ENCODE results near the gene C14orf119.
A peak's percentile ranks its signal among the peaks of the same experiment; 100 is the strongest.
"Not testable (repeated sequence)": the region's sequence is repeated elsewhere in the genome, so short reads cannot be mapped to it uniquely, and the experiment has no call there.

The C14orf119 gene

GRCh38 chr14:23107620-23108019 lies 12.3 kb downstream of the C14orf119 start:
- not testable (repeated sequence) for FAIRE-seq; DNase-seq (ENCODE audit: insufficient read length, low spot score)

GRCh38 chr14:23108169-23108568 lies 12.9 kb downstream of the C14orf119 start:
- DNase-seq (ENCODE audit: insufficient read length, low spot score); FAIRE-seq: not testable (repeated sequence)

- no peak for FAIRE-seq
Observed at GRCh38 chr14:23109769-23110168, 14.5 kb downstream of the C14orf119 start.

GRCh38 chr14:23110579-23111365 lies 15.5 kb downstream of the C14orf119 start:
- DNase-seq (ENCODE audit: insufficient read length, low spot score) (no peak), FAIRE-seq (no peak)

More at GRCh38 chr14:23109769-23110168, 14.5 kb downstream of the C14orf119 start:
- DNase-seq (ENCODE audit: insufficient read length, low spot score): no peak

- no peak for FAIRE-seq
- no peak for DNase-seq (ENCODE audit: insufficient read length, low spot score)
Observed at GRCh38 chr14:23112359-23113178, 17.3 kb downstream of the C14orf119 start.

GRCh38 chr14:23113431-23114119 lies 18.3 kb downstream of the C14orf119 start:
- FAIRE-seq: no peak
- DNase-seq (ENCODE audit: insufficient read length, low spot score): no peak

GRCh38 chr14:23114120-23114458 lies 18.8 kb downstream of the C14orf119 start:
- no peak for FAIRE-seq

GRCh38 chr14:23114669-23115038 lies 19.3 kb downstream of the C14orf119 start:
- DNase-seq (ENCODE audit: insufficient read length, low spot score) (no peak), FAIRE-seq (no peak)

More at GRCh38 chr14:23114120-23114458, 18.8 kb downstream of the C14orf119 start:
- no peak for DNase-seq (ENCODE audit: insufficient read length, low spot score)

- no peak for FAIRE-seq
- DNase-seq (ENCODE audit: insufficient read length, low spot score): peak; percentile 84
Observed at GRCh38 chr14:23115039-23115731, 19.9 kb downstream of the C14orf119 start.

- DNase-seq (ENCODE audit: insufficient read length, low spot score) (no peak), FAIRE-seq (no peak)
Observed at GRCh38 chr14:23115918-23116317, 20.6 kb downstream of the C14orf119 start.

- no peak for FAIRE-seq
Observed at GRCh38 chr14:23117371-23118020, 22.2 kb downstream of the C14orf119 start.

GRCh38 chr14:23118506-23119362 lies 23.4 kb downstream of the C14orf119 start, which contains the start of gene CEBPE:
Gene CEBPE (minus strand): TSS chr14:23119255. CDS start chr14:23119091, 164 bp downstream.
- no peak for FAIRE-seq
- DNase-seq (ENCODE audit: insufficient read length, low spot score): no peak

More at GRCh38 chr14:23117371-23118020, 22.2 kb downstream of the C14orf119 start:
- no peak for DNase-seq (ENCODE audit: insufficient read length, low spot score)

- no peak for DNase-seq (ENCODE audit: insufficient read length, low spot score)
Observed at GRCh38 chr14:23119363-23120327, 24.3 kb downstream of the C14orf119 start.

GRCh38 chr14:23120541-23121251 lies 25.4 kb downstream of the C14orf119 start:
- no peak for FAIRE-seq
- peak; percentile 80 for DNase-seq (ENCODE audit: insufficient read length, low spot score)

More at GRCh38 chr14:23119363-23120327, 24.3 kb downstream of the C14orf119 start:
- FAIRE-seq: no peak

GRCh38 chr14:23121361-23121771 lies 26.1 kb downstream of the C14orf119 start:
- DNase-seq (ENCODE audit: insufficient read length, low spot score) (peak; percentile 24), FAIRE-seq (no peak)

- FAIRE-seq (no peak), DNase-seq (ENCODE audit: insufficient read length, low spot score) (no peak)
Observed at GRCh38 chr14:23122086-23122485, 26.8 kb downstream of the C14orf119 start.

GRCh38 chr14:23123419-23123818 lies 28.1 kb downstream of the C14orf119 start:
- no peak for DNase-seq (ENCODE audit: insufficient read length, low spot score)
- FAIRE-seq: no peak

Data from HTR-8/SVneo (cell line).